CD4-positive, alpha-beta T cell (primary cell): ENCODE measurements around the gene CRIP2. TPM values are rescaled to one million over a fixed set of nuclear protein-coding genes. Genes with fewer than 3 reads are reported as not detected.
A peak's percentile ranks its signal among the peaks of the same experiment; 100 is the strongest.

ENCODE experiments used
- ATAC-seq: fragments of 200-7000 bp; cut with Tn5 transposase; one replicate; pipeline ENCODE4 v1.10.0; 2022; ENCODE audit warnings: mild to moderate bottlenecking; ENCODE audit not compliant: poor library complexity
- CTCF ChIA-PET: fragments of 350-600 bp; sonication (Branson Sonifier 250); formaldehyde crosslinking; loops from one replicate; lab custom pipeline; 2021; ENCODE audit warnings: antibody characterized with exemption, inconsistent platforms; lab: Charles Lee
- POLR2A ChIA-PET: fragments of 350-600 bp; sonication (Branson Sonifier 250); formaldehyde crosslinking; loops from one replicate; lab custom pipeline; 2021; ENCODE audit warnings: antibody characterized with exemption, inconsistent platforms; lab: Charles Lee
- DNase-seq, 14 experiments: peaks; one replicate each; pipeline ENCODE4 v3.0.0-alpha.2; 2013 to 2020; ENCODE audit warnings: mixed read lengths in 2 of 14
- H3K27ac ChIP-seq, 2 donors: one replicate each; pipeline versions ENCODE4 v1.5.1 to v1.7.0; 2013; ENCODE audit warnings: low read length in 2 of 2, low read depth in 1 of 2, mild to moderate bottlenecking in 1 of 2
- H3K27me3 ChIP-seq, 2 experiments: 1 replicate in 1 of 2; 2 replicates in 1 of 2; pipeline versions ENCODE4 v1.6.1 to v1.7.0; 2013; ENCODE audit warnings: low read length in 2 of 2, control low read depth in 1 of 2, mild to moderate bottlenecking in 1 of 2, moderate library complexity in 1 of 2; ENCODE audit not compliant: insufficient read depth in 2 of 2, control insufficient read depth in 1 of 2
- H3K36me3 ChIP-seq: one replicate; pipeline ENCODE4 v1.6.1; 2013; ENCODE audit warnings: low read length, control low read depth; ENCODE audit not compliant: insufficient read depth
- H3K4me1 ChIP-seq: one replicate; pipeline ENCODE4 v1.6.1; 2013; ENCODE audit warnings: low read length, control low read depth; ENCODE audit not compliant: insufficient read depth
- H3K4me3 ChIP-seq: one replicate; pipeline ENCODE4 v1.5.1; 2013; ENCODE audit warnings: mild to moderate bottlenecking, low read length, moderate library complexity
- H3K9me3 ChIP-seq, 2 experiments: 1 replicate in 1 of 2; 2 replicates in 1 of 2; pipeline versions ENCODE4 v1.6.1 to v1.7.0; 2013; ENCODE audit warnings: low read length in 2 of 2, mild to moderate bottlenecking in 2 of 2, control low read depth in 1 of 2, moderate library complexity in 1 of 2; ENCODE audit not compliant: control insufficient read depth in 1 of 2, insufficient read depth in 1 of 2
- H3K27ac Mint-ChIP-seq: one replicate; pipeline ENCODE4 v1.8.0; 2020; ENCODE audit warnings: mixed read lengths
- H3K27me3 Mint-ChIP-seq: one replicate; pipeline ENCODE4 v1.8.0; 2021; ENCODE audit warnings: mixed read lengths
- H3K36me3 Mint-ChIP-seq: one replicate; pipeline ENCODE4 v1.8.0; 2021; ENCODE audit warnings: low read depth, mixed read lengths
- H3K4me1 Mint-ChIP-seq: one replicate; pipeline ENCODE4 v1.8.0; 2021; ENCODE audit warnings: low read depth, mixed read lengths
- H3K4me3 Mint-ChIP-seq: one replicate; pipeline ENCODE4 v1.8.0; 2020; ENCODE audit warnings: mild to moderate bottlenecking, mixed read lengths
- H3K9me3 Mint-ChIP-seq: one replicate; pipeline ENCODE4 v1.8.0; 2020; ENCODE audit warnings: mixed read lengths
- CTCF ChIP-seq: fragments of 200-600 bp; IDR thresholded peaks from one replicate; pipeline ENCODE4 v1.8.0; 2022; ENCODE audit warnings: antibody characterized with exemption, mild to moderate bottlenecking
- intact Hi-C, 2 experiments: fragments of 100-400 bp; cut with DNase I in 1 of 2; cut with micrococcal nuclease in 1 of 2; formaldehyde crosslinking; loops; one replicate each; pipeline versions ENCODE4 v1.15.1 to v1.9.0; 2023 to 2025; cut with DNase I, micrococcal nuclease
- total RNA-seq, 174 experiments: library from RNA in 2 of 174; stranded (reverse) in 2 of 174; gene quantifications; one replicate each; pipeline ENCODE4 v1.2.3 and lab custom pipeline; 2021 to 2026

CRIP2 gene
- total RNA-seq, 2 experiments from 2014 or later: 62.5 to 68.3 TPM

- H3K36me3 Mint-ChIP-seq: no peaks in the 10 kb centered on the region
- Histone ChIP-seq H3K9me3 (no peaks in the 10 kb centered on the region), H3K4me3 (no peak overlapping the region), H3K4me1 (no peaks in the 10 kb centered on the region), H3K36me3 (peaks cover 9% of the 10 kb centered on the region), H3K27ac (no peak overlapping the region), H3K27me3 (no peaks in the 10 kb centered on the region)
- intact Hi-C loops: loop anchor here in 1 of 2 experiments (10.0 kb wide), 1 partner anchor 704 kb away; the partner anchor contains the start of gene AKT1
- H3K9me3 Mint-ChIP-seq: no peaks in the 10 kb centered on the region
- ChIA-PET POLR2A (no interaction called here), CTCF (no interaction called here)
- H3K4me1 Mint-ChIP-seq: no peaks in the 10 kb centered on the region
- no peak overlapping the region for H3K4me3 Mint-ChIP-seq
- H3K27me3 Mint-ChIP-seq: no peaks in the 10 kb centered on the region
- H3K27ac Mint-ChIP-seq: peak overlapping the region; percentile 59
- TF ChIP-seq CTCF: no peak
- no peak for ATAC-seq
- peak in 1 of 14 experiments; percentile 43 for DNase-seq
Measured at GRCh38 chr14:105498430-105499255, 24.0 kb downstream of the CRIP2 start.

GRCh38 chr14:105499256-105500035, 24.8 kb downstream of the CRIP2 start:
- POLR2A ChIA-PET: no interaction called here
- no peak overlapping the region for H3K27ac Mint-ChIP-seq
- no peak for ATAC-seq

More at GRCh38 chr14:105499256-105500035, 24.8 kb downstream of the CRIP2 start:
- DNase-seq: peak in 2 of 14 experiments; percentile 8 to 49
- Histone ChIP-seq H3K27me3 (no peaks in the 10 kb centered on the region), H3K36me3 (peaks cover 9% of the 10 kb centered on the region), H3K9me3 (no peaks in the 10 kb centered on the region), H3K27ac (no peak overlapping the region), H3K4me1 (no peaks in the 10 kb centered on the region), H3K4me3 (no peak overlapping the region)
- TF ChIP-seq CTCF: no peak
- no peaks in the 10 kb centered on the region for H3K36me3 Mint-ChIP-seq
- H3K4me1 Mint-ChIP-seq: no peaks in the 10 kb centered on the region
- H3K9me3 Mint-ChIP-seq: no peaks in the 10 kb centered on the region
- no peaks in the 10 kb centered on the region for H3K27me3 Mint-ChIP-seq
- intact Hi-C loops: loop anchor here in 1 of 2 experiments (10.0 kb wide), 1 partner anchor 705 kb away; the partner anchor contains the start of gene AKT1
- no peak overlapping the region for H3K4me3 Mint-ChIP-seq
- CTCF ChIA-PET: no interaction called here
